DND-41 (cell line): ENCODE results near the gene TDRD1.

Source experiments
- EZH2 ChIP-seq: IDR thresholded peaks from 3 replicates; pipeline ENCODE4 v1.6.1; 2012; ENCODE audit warnings: borderline replicate concordance, low read depth, mild to moderate bottlenecking, moderate library complexity, low read length, inconsistent platforms; ENCODE audit not compliant: severe bottlenecking
- TF ChIP-seq, protein P1 (sequence below): IDR thresholded peaks from 2 replicates; pipeline ENCODE4 v1.5.1; 2012; ENCODE audit warnings: borderline replicate concordance, low read length, moderate library complexity, mild to moderate bottlenecking; ENCODE audit not compliant: poor library complexity, severe bottlenecking; ENCODE audit errors: extremely low read depth

DNA sequence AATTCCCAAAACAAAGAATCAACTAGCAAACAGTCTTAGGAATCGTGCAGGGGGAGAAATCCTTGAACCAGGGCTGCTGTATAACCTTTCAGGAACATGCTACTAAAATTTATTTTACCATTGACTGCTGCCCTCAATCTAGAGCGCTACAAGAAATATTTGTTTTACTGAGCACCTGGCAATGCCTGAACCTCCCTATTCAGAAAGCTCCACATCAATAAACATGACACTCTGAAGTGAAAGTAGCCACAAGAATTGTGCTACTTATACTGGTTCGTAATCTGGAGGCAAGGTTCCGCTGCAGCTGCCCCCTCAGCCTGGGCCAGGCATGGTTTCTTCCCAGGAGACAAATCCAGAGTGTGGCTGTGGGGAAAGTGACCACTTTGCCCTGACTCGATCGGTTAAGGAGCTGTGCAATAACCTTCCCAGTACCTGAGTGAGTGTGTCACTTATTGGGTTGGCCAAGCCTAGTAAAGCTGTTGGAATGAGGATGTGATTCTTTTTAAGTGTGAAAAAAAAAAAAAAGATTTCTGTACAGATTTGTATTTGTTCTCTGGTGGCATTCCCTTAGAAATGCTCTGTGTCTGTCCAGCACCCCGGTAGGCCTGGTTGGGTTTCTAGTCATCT, 67.6 kb downstream of the TDRD1 start:
- TF ChIP-seq, protein P1, sequence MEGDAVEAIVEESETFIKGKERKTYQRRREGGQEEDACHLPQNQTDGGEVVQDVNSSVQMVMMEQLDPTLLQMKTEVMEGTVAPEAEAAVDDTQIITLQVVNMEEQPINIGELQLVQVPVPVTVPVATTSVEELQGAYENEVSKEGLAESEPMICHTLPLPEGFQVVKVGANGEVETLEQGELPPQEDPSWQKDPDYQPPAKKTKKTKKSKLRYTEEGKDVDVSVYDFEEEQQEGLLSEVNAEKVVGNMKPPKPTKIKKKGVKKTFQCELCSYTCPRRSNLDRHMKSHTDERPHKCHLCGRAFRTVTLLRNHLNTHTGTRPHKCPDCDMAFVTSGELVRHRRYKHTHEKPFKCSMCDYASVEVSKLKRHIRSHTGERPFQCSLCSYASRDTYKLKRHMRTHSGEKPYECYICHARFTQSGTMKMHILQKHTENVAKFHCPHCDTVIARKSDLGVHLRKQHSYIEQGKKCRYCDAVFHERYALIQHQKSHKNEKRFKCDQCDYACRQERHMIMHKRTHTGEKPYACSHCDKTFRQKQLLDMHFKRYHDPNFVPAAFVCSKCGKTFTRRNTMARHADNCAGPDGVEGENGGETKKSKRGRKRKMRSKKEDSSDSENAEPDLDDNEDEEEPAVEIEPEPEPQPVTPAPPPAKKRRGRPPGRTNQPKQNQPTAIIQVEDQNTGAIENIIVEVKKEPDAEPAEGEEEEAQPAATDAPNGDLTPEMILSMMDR, result no peak
- no peak for TF ChIP-seq EZH2
